Duodenal mucosa (tissue), 2 donors: ENCODE measurements around the gene VRK3.

Experiments
- H3K27ac ChIP-seq: one replicate; pipeline ENCODE4 v1.7.0; 2013; ENCODE audit warnings: low read depth, low read length
- H3K27me3 ChIP-seq, 2 donors: one replicate each; pipeline ENCODE4 v1.7.0; 2013; ENCODE audit warnings: low read length in 2 of 2, control low read depth in 1 of 2; ENCODE audit not compliant: insufficient read depth in 2 of 2, control insufficient read depth in 1 of 2
- H3K36me3 ChIP-seq, 2 donors: one replicate each; pipeline ENCODE4 v1.7.0; 2013; ENCODE audit warnings: low read length in 2 of 2, control low read depth in 1 of 2; ENCODE audit not compliant: insufficient read depth in 2 of 2, control insufficient read depth in 1 of 2
- H3K4me1 ChIP-seq, 2 donors: one replicate each; pipeline ENCODE4 v1.7.0; 2013; ENCODE audit warnings: low read length in 2 of 2, control low read depth in 1 of 2; ENCODE audit not compliant: insufficient read depth in 2 of 2, control insufficient read depth in 1 of 2
- H3K4me3 ChIP-seq, 2 donors: one replicate each; pipeline ENCODE4 v1.7.0; 2013; ENCODE audit warnings: low read length in 2 of 2, low read depth in 1 of 2
- H3K9ac ChIP-seq, 2 donors: one replicate each; pipeline ENCODE4 v1.7.0; 2013; ENCODE audit warnings: low read length in 2 of 2, low read depth in 1 of 2
- H3K9me3 ChIP-seq, 2 donors: one replicate each; pipeline ENCODE4 v1.7.0; 2013; ENCODE audit warnings: low read length in 2 of 2, control low read depth in 1 of 2; ENCODE audit not compliant: control insufficient read depth in 1 of 2

Gene VRK3

GRCh38 chr19:49937750-49938381, 87.3 kb downstream of the VRK3 start:
- H3K9ac ChIP-seq: no peak overlapping the region
- H3K4me3 ChIP-seq: peak overlapping the region in 1 of 2 donors; percentile 45
- H3K4me1 ChIP-seq: peaks cover 3 to 6% of the 10 kb centered on the region in 2 donors
- no peaks in the 10 kb centered on the region for H3K36me3 ChIP-seq
- H3K27me3 ChIP-seq: no peaks in the 10 kb centered on the region
- H3K9me3 ChIP-seq: no peaks in the 10 kb centered on the region
- H3K27ac ChIP-seq: no peak overlapping the region

DNA sequence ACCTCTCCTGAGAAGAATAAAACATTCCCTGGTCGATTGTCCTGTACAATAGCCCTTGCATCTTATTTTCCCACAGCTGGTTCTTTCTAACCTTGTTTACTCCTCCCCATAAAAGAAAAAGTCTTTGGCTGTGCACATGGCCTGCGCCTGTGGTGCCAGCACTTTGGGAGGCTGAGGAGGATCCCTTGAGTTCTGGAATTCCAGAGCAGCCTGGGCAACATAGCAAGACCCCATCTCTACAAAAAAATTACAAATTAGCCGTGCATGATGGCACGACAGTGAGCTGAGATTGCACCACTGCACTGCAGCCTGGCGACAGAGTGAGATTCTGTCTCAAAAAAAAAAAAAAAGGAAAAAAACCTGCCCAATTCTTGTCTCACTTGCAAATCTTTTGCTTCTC, 88.6 kb downstream of the VRK3 start:
- H3K4me1 ChIP-seq: peaks cover 3 to 6% of the 10 kb centered on the region in 2 donors
- H3K27me3 ChIP-seq: no peaks in the 10 kb centered on the region
- no peak overlapping the region for H3K4me3 ChIP-seq
- H3K36me3 ChIP-seq: peaks cover 0 to 2% of the 10 kb centered on the region in 2 donors
- no peak overlapping the region for H3K9ac ChIP-seq
- H3K9me3 ChIP-seq: no peaks in the 10 kb centered on the region
- H3K27ac ChIP-seq: no peak overlapping the region

- Histone ChIP-seq H3K4me3 (no peak overlapping the region), H3K9ac (no peak overlapping the region), H3K27me3 (no peaks in the 10 kb centered on the region), H3K36me3 (peaks cover 0 to 7% of the 10 kb centered on the region in 2 donors), H3K4me1 (peaks cover 3 to 6% of the 10 kb centered on the region in 2 donors), H3K27ac (no peak overlapping the region), H3K9me3 (no peaks in the 10 kb centered on the region)
These were observed 91.5 kb downstream of the VRK3 start for GRCh38 chr19:49933643-49934042.

GRCh38 chr19:49932731-49933131, 92.4 kb downstream of the VRK3 start:
- Histone ChIP-seq H3K36me3 (peaks cover 0 to 7% of the 10 kb centered on the region in 2 donors), H3K4me1 (peaks cover 4 to 7% of the 10 kb centered on the region in 2 donors), H3K27me3 (no peaks in the 10 kb centered on the region), H3K27ac (no peak overlapping the region), H3K9me3 (no peaks in the 10 kb centered on the region), H3K9ac (no peak overlapping the region), H3K4me3 (no peak overlapping the region)

- Histone ChIP-seq H3K27me3 (no peaks in the 10 kb centered on the region), H3K4me1 (peaks cover 11% of the 10 kb centered on the region in 2 donors), H3K36me3 (peaks cover 6 to 12% of the 10 kb centered on the region in 2 donors), H3K27ac (no peak overlapping the region), H3K4me3 (no peak overlapping the region), H3K9me3 (no peaks in the 10 kb centered on the region), H3K9ac (no peak overlapping the region)
These were observed 93.1 kb downstream of the VRK3 start for GRCh38 chr19:49932041-49932451.

DNA sequence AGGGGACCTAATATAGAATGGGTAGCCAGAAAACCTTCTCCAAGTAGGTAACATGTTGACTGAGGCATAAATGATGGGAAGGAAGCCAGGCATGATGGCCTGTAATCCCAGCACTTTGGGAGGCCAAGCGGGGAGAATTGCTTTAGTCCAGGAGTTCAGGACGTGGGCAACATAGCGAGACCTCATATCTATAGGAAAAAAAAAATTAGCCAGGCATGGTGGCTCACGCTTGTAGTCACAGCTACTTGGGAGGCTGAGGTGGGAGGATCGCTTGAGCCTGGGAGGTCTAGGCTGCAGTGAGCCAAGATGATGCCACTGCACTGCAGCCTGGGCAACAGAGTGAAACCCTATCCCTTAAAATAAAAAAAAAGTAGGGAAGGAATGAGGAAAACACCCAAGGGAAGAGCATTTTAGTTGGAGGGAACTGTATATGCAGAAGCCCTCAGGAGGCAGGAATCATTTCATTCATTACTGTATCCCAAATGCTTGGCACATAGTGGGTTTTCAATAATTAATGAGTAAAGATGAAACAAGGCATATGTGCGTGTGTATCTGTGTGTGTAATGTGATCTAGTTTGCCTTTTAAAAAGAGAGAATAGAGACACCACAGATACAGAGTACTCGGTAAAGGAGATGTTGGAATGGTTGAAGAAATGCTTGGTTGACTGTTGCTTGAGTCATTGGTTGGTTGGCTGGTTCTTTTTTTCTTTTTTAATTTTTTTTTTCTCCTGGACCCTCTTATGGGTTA, 93.7 kb downstream of the VRK3 start:
- no peak overlapping the region for H3K4me3 ChIP-seq
- no peak overlapping the region for H3K27ac ChIP-seq
- no peaks in the 10 kb centered on the region for H3K27me3 ChIP-seq
- no peaks in the 10 kb centered on the region for H3K9me3 ChIP-seq
- H3K4me1 ChIP-seq: peaks cover 11 to 13% of the 10 kb centered on the region in 2 donors
- peaks cover 9 to 18% of the 10 kb centered on the region in 2 donors for H3K36me3 ChIP-seq
- no peak overlapping the region for H3K9ac ChIP-seq

DNA sequence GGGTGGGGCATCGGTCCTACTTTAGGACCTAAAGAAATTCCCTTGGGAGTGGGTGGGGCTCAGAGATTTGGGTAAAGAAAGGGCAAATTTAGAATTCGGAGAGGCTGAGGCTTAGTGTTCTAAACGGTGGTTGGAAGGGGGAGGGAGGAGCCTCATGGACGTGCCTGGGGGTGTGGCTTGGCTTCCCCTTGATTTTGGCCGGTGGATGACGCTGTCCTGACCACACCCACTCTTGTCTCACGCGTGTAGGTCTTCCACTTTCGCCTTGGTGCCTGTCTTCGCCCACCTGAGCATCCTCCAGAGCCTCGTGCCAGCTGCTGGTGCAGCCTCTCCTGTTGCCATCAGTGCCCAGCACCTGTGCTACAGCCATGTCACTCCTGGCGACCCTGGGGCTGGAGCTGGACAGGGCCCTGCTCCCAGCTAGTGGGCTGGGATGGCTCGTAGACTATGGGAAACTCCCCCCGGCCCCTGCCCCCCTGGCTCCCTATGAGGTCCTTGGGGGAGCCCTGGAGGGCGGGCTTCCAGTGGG, 94.6 kb downstream of the VRK3 start:
- H3K4me1 ChIP-seq: peaks cover 11 to 13% of the 10 kb centered on the region in 2 donors
- H3K9me3 ChIP-seq: no peaks in the 10 kb centered on the region
- H3K27me3 ChIP-seq: no peaks in the 10 kb centered on the region
- H3K27ac ChIP-seq: no peak overlapping the region
- no peak overlapping the region for H3K9ac ChIP-seq
- H3K36me3 ChIP-seq: peaks cover 12 to 23% of the 10 kb centered on the region in 2 donors
- H3K4me3 ChIP-seq: peak overlapping the region; percentile 83 to 98

DNA sequence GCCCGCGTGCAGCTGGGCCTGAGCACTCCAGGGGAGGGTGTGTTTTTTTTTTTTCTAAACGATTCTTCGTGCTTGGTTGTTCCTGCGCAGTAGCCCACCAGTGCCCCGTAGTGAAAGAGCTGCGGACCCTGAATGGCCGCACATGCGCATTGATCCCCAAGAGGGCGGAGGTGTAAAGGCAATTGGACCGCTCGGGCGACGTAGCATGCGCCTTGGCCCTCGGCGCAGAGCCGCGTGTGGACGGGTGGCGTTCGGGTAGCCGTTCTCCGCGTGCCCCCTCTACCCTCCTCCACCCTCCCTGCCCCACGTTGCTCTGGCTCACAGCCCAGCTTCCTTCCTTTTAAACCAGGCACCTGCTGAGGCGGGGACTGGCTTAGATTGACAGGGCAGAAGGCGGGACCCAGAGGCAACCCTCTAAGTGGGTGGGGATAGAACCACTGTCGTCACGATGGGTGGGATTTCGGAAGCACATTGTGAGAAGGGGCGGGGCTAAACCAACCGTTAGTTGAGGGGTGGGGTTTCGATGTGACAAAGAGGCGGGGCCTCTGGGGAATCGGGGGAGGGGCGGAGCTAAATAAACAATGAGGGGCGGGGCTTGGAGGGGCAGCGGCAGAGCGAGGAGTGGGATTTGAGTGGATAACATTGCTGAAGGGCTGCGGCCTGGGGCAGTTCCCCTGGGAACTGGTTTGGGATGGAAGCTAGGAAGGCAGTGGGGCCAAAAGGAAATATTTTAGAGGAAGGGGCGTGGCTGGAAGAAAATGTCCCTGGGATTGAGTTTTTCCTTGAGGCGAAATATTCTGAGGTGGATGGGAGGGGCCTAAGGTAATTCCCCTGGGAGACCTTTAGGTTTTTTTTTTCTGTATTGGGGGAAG, 95.3 kb downstream of the VRK3 start:
- peak overlapping the region; percentile 90 for H3K27ac ChIP-seq
- no peaks in the 10 kb centered on the region for H3K27me3 ChIP-seq
- H3K4me1 ChIP-seq: peaks cover 11 to 13% of the 10 kb centered on the region in 2 donors
- peak overlapping the region; percentile 83 to 98 for H3K4me3 ChIP-seq
- H3K9me3 ChIP-seq: no peaks in the 10 kb centered on the region
- peak overlapping the region; percentile 81 to 98 for H3K9ac ChIP-seq
- H3K36me3 ChIP-seq: peaks cover 16 to 26% of the 10 kb centered on the region in 2 donors

- peaks cover 16 to 33% of the 10 kb centered on the region in 2 donors for H3K36me3 ChIP-seq
- H3K9me3 ChIP-seq: no peaks in the 10 kb centered on the region
- peaks cover 11 to 13% of the 10 kb centered on the region in 2 donors for H3K4me1 ChIP-seq
- H3K27me3 ChIP-seq: no peaks in the 10 kb centered on the region
- H3K4me3 ChIP-seq: peak within 1 kb of the TSS; percentile 83 to 98
- peak within 1 kb of the TSS; percentile 90 for H3K27ac ChIP-seq
- peak within 1 kb of the TSS; percentile 81 to 98 for H3K9ac ChIP-seq
These were observed 96.0 kb downstream of the VRK3 start, which contains the start of the genes ATF5 and NUP62 for GRCh38 chr19:49929121-49929610. TSS of gene ATF5 (plus strand) at chr19:49929205. CDS start at chr19:49930851, 1,646 bp downstream. TSS of gene NUP62 (minus strand) at chr19:49929504. CDS start at chr19:49909807, 19,697 bp downstream.
